Measurements from ENCODE around the gene RHBDF1.
A peak's percentile ranks its signal among the peaks of the same experiment; 100 is the strongest.

Gene RHBDF1

GRCh38 chr16:72561-73548 is at the start of gene RHBDF1:
TSS of gene RHBDF1 (minus strand) at chr16:72631. CDS start at chr16:65015, 7,616 bp downstream.
- no peak for DNase-seq (ENCODE audit: low read depth in 2 of 2)

GRCh38 chr16:120756-121155 is 48.3 kb upstream of the RHBDF1 start:
- DNase-seq (ENCODE audit: low read depth in 2 of 2) = no peak

GRCh38 chr16:119835-120491 is 47.5 kb upstream of the RHBDF1 start:
- DNase-seq (ENCODE audit: low read depth in 2 of 2) = no peak

- DNase-seq (ENCODE audit: low read depth in 2 of 2) = no peak
Observed at GRCh38 chr16:119295-119694, 46.9 kb upstream of the RHBDF1 start.

- no peak for DNase-seq (ENCODE audit: low read depth in 2 of 2)
Observed at GRCh38 chr16:118857-119256, 46.4 kb upstream of the RHBDF1 start.

- peak; percentile 48 for DNase-seq (ENCODE audit: low read depth in 2 of 2)
Observed at GRCh38 chr16:117379-118365, 45.2 kb upstream of the RHBDF1 start.

GRCh38 chr16:116015-116414 is 43.6 kb upstream of the RHBDF1 start:
- no peak for DNase-seq (ENCODE audit: low read depth in 2 of 2)

- no peak for DNase-seq (ENCODE audit: low read depth in 2 of 2)
Observed at GRCh38 chr16:114327-114726, 41.9 kb upstream of the RHBDF1 start.

- DNase-seq (ENCODE audit: low read depth in 2 of 2) = no peak
Observed at GRCh38 chr16:112153-112840, 39.9 kb upstream of the RHBDF1 start.

- peak in 1 of 2 donors; percentile 28 for DNase-seq (ENCODE audit: low read depth in 2 of 2)
Observed at GRCh38 chr16:106623-107324, 34.3 kb upstream of the RHBDF1 start.

- DNase-seq (ENCODE audit: low read depth in 2 of 2) = no peak
Observed at GRCh38 chr16:105521-105920, 33.1 kb upstream of the RHBDF1 start.

- no peak for DNase-seq (ENCODE audit: low read depth in 2 of 2)
Observed at GRCh38 chr16:104928-105327, 32.5 kb upstream of the RHBDF1 start.

GRCh38 chr16:104355-104754 is 31.9 kb upstream of the RHBDF1 start:
- no peak for DNase-seq (ENCODE audit: low read depth in 2 of 2)

- no peak for DNase-seq (ENCODE audit: low read depth in 2 of 2)
Observed at GRCh38 chr16:102060-102855, 29.8 kb upstream of the RHBDF1 start.

GRCh38 chr16:101586-101985 is 29.2 kb upstream of the RHBDF1 start:
- DNase-seq (ENCODE audit: low read depth in 2 of 2) = no peak

GRCh38 chr16:100989-101388 is 28.6 kb upstream of the RHBDF1 start:
- no peak for DNase-seq (ENCODE audit: low read depth in 2 of 2)

GRCh38 chr16:97822-98221 is 25.4 kb upstream of the RHBDF1 start:
- no peak for DNase-seq (ENCODE audit: low read depth in 2 of 2)

- peak; percentile 80 to 82 for DNase-seq (ENCODE audit: low read depth in 2 of 2)
Observed at GRCh38 chr16:96935-97381, 24.5 kb upstream of the RHBDF1 start.

- DNase-seq (ENCODE audit: low read depth in 2 of 2) = no peak
Observed at GRCh38 chr16:94918-95265, 22.5 kb upstream of the RHBDF1 start.
